BJ (cell line): ENCODE data around the gene COPS9. TPM values are rescaled to one million over a fixed set of nuclear protein-coding genes. Genes with fewer than 3 reads are reported as not detected.

Experiments
- CTCF ChIA-PET: fragments of 350-600 bp; formaldehyde crosslinking; extraction: SDS; loops from one replicate; lab custom pipeline; 2021; ENCODE audit warnings: antibody characterized with exemption, inconsistent platforms; lab: Yijun Ruan, JAX
- POLR2A ChIA-PET: fragments of 300-600 bp; sonication (Branson Sonifier 250); formaldehyde crosslinking; extraction: SDS; loops from one replicate; lab custom pipeline; 2021; ENCODE audit warnings: antibody characterized with exemption; lab: Charles Lee
- DNase-seq: peaks from one replicate; pipeline ENCODE4 v3.0.0-alpha.2; 2011; ENCODE audit warnings: low read depth
- H3K27me3 ChIP-seq: 2 replicates; pipeline ENCODE4 v1.6.0; 2011; ENCODE audit warnings: low read length; ENCODE audit not compliant: control insufficient read depth, insufficient read depth
- H3K36me3 ChIP-seq: 2 replicates; pipeline ENCODE4 v1.5.1; 2011; ENCODE audit warnings: low read length; ENCODE audit not compliant: control insufficient read depth, insufficient read depth
- H3K4me3 ChIP-seq: 2 replicates; pipeline ENCODE4 v1.5.1; 2011; ENCODE audit warnings: low read depth, mild to moderate bottlenecking, control low read depth, low read length
- polyA plus RNA-seq: library from polyadenylated mRNA; depleted of rRNA; stranded (reverse); fragments of >200 nt; gene quantifications from 2 replicates; pipeline ENCODE4 v1.2.3, GENCODE V29; 2011
- TF ChIP-seq, protein P1 (sequence below): IDR thresholded peaks from 2 replicates; pipeline ENCODE4 v1.5.1; 2011; ENCODE audit warnings: low read depth, mild to moderate bottlenecking, control low read depth, inconsistent platforms, low read length, moderate library complexity; ENCODE audit not compliant: insufficient read depth

The COPS9 gene
- polyA plus RNA-seq, 1 experiment, result 334 TPM

DNA sequence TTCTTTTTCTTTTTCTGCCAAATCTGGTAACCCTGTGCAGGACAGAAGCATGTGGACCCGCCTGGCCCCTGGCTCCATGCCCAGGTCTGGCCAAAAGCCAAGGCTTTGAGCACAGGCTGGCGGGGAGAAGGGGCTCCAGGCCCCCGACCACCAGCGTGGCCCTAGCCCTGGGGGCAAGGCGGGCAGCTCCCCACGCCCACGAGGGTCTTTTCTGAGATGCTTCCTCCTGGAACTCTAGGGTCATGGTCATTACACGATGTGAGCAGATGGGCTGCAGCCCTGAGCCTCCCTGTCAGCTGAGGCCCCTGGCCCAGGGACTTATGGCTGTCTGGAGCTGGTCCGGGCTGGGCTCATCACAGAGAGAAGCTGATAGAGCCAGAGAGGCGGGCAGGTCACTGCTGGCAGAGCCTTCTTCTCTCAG, 10.0 kb upstream of the COPS9 start:
- peaks cover 3% of the 10 kb centered on the region; the same call in 1 of the 2 replicates for H3K27me3 ChIP-seq
- no peak for DNase-seq
- ChIA-PET POLR2A (interaction anchor here (0.6 kb wide), 1 partner anchor 73 kb away, joined by 3 read pairs; no protein-coding TSS in a partner anchor), CTCF (interaction anchor here (8.2 kb wide), 1 partner anchor 87 kb away, joined by 175 read pairs; no protein-coding TSS in a partner anchor)
- TF ChIP-seq, protein P1, sequence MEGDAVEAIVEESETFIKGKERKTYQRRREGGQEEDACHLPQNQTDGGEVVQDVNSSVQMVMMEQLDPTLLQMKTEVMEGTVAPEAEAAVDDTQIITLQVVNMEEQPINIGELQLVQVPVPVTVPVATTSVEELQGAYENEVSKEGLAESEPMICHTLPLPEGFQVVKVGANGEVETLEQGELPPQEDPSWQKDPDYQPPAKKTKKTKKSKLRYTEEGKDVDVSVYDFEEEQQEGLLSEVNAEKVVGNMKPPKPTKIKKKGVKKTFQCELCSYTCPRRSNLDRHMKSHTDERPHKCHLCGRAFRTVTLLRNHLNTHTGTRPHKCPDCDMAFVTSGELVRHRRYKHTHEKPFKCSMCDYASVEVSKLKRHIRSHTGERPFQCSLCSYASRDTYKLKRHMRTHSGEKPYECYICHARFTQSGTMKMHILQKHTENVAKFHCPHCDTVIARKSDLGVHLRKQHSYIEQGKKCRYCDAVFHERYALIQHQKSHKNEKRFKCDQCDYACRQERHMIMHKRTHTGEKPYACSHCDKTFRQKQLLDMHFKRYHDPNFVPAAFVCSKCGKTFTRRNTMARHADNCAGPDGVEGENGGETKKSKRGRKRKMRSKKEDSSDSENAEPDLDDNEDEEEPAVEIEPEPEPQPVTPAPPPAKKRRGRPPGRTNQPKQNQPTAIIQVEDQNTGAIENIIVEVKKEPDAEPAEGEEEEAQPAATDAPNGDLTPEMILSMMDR, result no peak
- H3K36me3 ChIP-seq, result no peaks in the 10 kb centered on the region
- no peak overlapping the region for H3K4me3 ChIP-seq

DNA sequence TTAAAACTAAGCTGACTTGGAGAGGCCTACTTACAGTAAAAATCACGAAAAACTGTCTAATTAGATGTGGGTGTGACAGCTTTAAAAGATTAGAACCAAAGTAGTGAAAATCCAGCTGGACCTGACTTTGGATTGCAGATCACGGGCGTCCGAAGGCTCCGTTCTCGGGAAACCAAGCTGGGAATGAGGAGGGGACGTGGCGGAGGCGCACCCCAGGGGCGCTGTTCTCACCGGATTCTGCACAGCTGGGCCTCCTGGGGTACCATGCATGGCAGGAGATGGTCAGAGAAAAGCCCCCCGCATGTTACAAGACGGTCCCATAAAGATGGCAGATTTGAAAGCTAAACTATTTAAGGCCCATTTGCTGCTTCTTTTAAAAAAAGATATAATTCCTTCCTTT, 9.4 kb upstream of the COPS9 start:
- TF ChIP-seq, protein P1, result no peak
- ChIA-PET CTCF (interaction anchor here (8.2 kb wide), 1 partner anchor 86 kb away, joined by 175 read pairs; no protein-coding TSS in a partner anchor), POLR2A (interaction anchor here (0.6 kb wide), 1 partner anchor 73 kb away, joined by 3 read pairs; no protein-coding TSS in a partner anchor)
- Histone ChIP-seq H3K27me3 (peaks cover 3% of the 10 kb centered on the region; the same call in 1 of the 2 replicates), H3K4me3 (no peak overlapping the region), H3K36me3 (no peaks in the 10 kb centered on the region)
- no peak for DNase-seq

DNA sequence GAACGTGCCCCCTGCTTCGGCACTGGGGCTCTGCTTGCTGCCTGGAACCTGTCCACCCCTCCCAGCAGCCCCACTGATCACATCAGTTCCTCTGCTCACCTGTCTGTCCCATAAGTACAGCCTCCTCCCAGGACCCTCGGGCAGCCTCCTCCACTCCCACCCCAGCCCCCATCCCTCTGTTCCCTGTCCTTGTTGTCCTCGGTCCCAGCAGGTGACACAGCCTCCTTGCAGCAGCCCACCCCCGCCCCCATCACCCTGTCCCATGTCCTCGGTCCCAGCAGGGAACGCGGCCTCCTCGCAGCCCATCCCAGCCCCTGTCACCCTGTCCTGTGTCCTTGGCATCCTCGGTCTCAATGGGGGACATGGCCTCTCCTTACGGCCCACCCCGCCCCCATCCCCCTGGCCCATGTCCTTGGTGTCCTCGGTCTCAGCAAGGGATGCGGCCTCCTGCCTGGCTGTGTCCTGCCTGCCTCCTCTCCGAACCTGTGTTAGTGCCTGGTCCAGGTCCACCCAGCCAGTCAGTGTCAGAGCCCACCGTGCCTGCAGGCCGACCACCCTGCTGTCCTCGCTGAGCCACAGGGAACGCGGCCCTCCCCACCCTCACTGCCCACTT, 8.7 kb upstream of the COPS9 start:
- POLR2A ChIA-PET, result no interaction called here
- CTCF ChIA-PET, result interaction anchor here (0.7 to 8.2 kb wide), 12 partner anchors 9 to 93 kb away, joined by 3 to 175 read pairs (median 8); partner anchors contain the start of gene OR6B3
- DNase-seq, result no peak
- TF ChIP-seq, protein P1, result no peak
- H3K27me3 ChIP-seq, result peaks cover 3% of the 10 kb centered on the region
- H3K36me3 ChIP-seq, result no peaks in the 10 kb centered on the region
- H3K4me3 ChIP-seq, result no peak overlapping the region

GRCh38 chr2:240143801-240144648, 7.9 kb upstream of the COPS9 start:
- CTCF ChIA-PET, result interaction anchor here (0.6 to 8.2 kb wide), 27 partner anchors 9 to 1000 kb away, joined by 3 to 175 read pairs (median 4); partner anchors contain the start of gene OR6B3
- TF ChIP-seq, protein P1, result peak; percentile 94
- DNase-seq, result no peak
- H3K27me3 ChIP-seq, result peaks cover 3% of the 10 kb centered on the region
- H3K4me3 ChIP-seq, result no peak overlapping the region
- no peaks in the 10 kb centered on the region for H3K36me3 ChIP-seq
- POLR2A ChIA-PET, result no interaction called here

DNA sequence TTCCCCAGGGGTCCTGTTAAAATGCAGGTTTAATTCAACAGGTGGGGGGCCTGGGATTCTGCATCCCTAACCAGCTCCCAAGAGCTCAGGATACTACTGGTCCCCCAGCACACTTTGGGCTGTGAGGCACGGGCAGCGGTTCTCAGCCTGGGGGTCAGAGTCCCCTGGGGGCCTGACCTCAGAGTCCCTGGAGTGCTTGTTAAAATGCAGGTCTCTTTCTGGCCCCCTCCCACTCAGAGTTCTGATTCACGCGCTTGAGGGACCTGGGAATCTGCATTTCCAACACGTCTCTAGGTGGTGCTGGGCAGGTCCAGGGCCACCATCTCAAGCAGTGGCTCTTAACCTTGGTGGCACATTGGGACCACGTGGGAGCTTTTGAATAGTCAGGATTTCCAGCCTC, 7.2 kb upstream of the COPS9 start:
- POLR2A ChIA-PET, result no interaction called here
- CTCF ChIA-PET, result interaction anchor here (0.6 to 8.2 kb wide), 28 partner anchors 8 to 999 kb away, joined by 3 to 175 read pairs (median 4); partner anchors contain the start of gene OR6B3
- DNase-seq, result no peak
- TF ChIP-seq, protein P1, result no peak
- Histone ChIP-seq H3K4me3 (no peak overlapping the region), H3K36me3 (no peaks in the 10 kb centered on the region), H3K27me3 (peaks cover 3% of the 10 kb centered on the region)
